ENCODE data around the gene RASA2. TPM values are rescaled to one million over a fixed set of nuclear protein-coding genes. Genes with fewer than 3 reads are reported as not detected.

The RASA2 gene
- polyA plus RNA-seq, 1 donor (not counting 4 experiments of a cell fraction or from before 2014, with no cell fraction given) = 10.3 TPM

DNA sequence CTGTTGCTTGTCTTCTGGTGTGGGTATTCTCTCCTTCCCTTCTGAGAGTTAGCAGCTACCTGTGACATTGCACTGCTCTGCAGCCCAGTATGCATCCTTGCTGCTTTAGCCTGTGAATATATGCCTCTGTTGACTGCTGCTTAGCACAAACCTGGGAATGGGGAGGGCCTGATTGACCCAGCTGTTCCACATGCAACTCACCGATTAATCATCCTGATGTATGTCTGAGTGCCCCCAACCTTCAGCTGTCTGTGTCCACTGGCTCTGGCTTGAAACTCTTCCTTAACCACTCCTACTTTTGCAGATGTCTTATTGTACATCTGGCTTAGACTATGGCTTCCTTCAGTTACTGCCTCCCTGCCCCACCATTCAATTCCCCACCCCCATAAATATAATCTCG, 119.1 kb downstream of the RASA2 start:
- FAIRE-seq (no peak), DNase-seq (ENCODE audit: low read depth, low spot score) (no peak)
- Histone ChIP-seq H2AFZ (ENCODE audit: control insufficient read depth, low read length) (no peak overlapping the region), H3K79me2 (ENCODE audit: control insufficient read depth, insufficient read depth, low read length) (no peaks in the 10 kb centered on the region), H3K27ac (ENCODE audit: control insufficient read depth, insufficient read depth, low read length) (no peak overlapping the region), H3K9ac (ENCODE audit: control insufficient read depth, extremely low read depth, insufficient read depth, low read length) (no peak overlapping the region), H3K9me3 (ENCODE audit: control insufficient read depth, low read depth, low read length) (no peaks in the 10 kb centered on the region), H3K4me2 (ENCODE audit: control insufficient read depth, extremely low read depth, insufficient read depth, low read depth, low read length) (no peak overlapping the region), H3K4me3 (ENCODE audit: control insufficient read depth in 2 of 3, extremely low read depth in 1 of 3, insufficient read depth in 2 of 3, low read depth in 1 of 3, low read length in 3 of 3) (no peak overlapping the region), H3K36me3 (ENCODE audit: control insufficient read depth in 2 of 2, extremely low read depth in 1 of 2, insufficient read depth in 2 of 2, low read length in 2 of 2) (peaks cover 5 to 14% of the 10 kb centered on the region in 2 experiments), H3K9me1 (ENCODE audit: control insufficient read depth, extremely low read depth, insufficient read depth, low read length) (no peaks in the 10 kb centered on the region), H3K4me1 (ENCODE audit: control insufficient read depth, extremely low read depth, insufficient read depth, low read length) (peaks cover 4% of the 10 kb centered on the region), H3K27me3 (ENCODE audit: control insufficient read depth, extremely low read depth, insufficient read depth, low read length) (no peaks in the 10 kb centered on the region), H4K20me1 (ENCODE audit: control insufficient read depth, extremely low read depth, insufficient read depth, low read length) (no peaks in the 10 kb centered on the region)
- TF ChIP-seq CTCF (optimal IDR thresholded peaks at IDR 0.05 in 1 of 3, IDR thresholded peaks at IDR 0.05 in 1 of 3, conservative IDR thresholded peaks at IDR 0.05 in 1 of 3; ENCODE audit: extremely low read depth in 1 of 3, insufficient read depth in 2 of 3, low read length in 3 of 3) (no peak), EZH2 (IDR thresholded peaks at IDR 0.05; ENCODE audit: low read length) (no peak)
- dilution Hi-C loops (cut with MboI; ENCODE audit: extremely low pct_ligation_motif_present, low sequenced_read_pairs) = no loop called here

- H3K27ac ChIP-seq (ENCODE audit: control insufficient read depth, insufficient read depth, low read length) = no peak overlapping the region
- H3K79me2 ChIP-seq (ENCODE audit: control insufficient read depth, insufficient read depth, low read length) = no peaks in the 10 kb centered on the region
- no peak overlapping the region for H3K4me3 ChIP-seq (ENCODE audit: control insufficient read depth in 2 of 3, extremely low read depth in 1 of 3, insufficient read depth in 2 of 3, low read depth in 1 of 3, low read length in 3 of 3)
- no peak overlapping the region for H2AFZ ChIP-seq (ENCODE audit: control insufficient read depth, low read length)
- H3K9me3 ChIP-seq (ENCODE audit: control insufficient read depth, low read depth, low read length) = no peaks in the 10 kb centered on the region
- TF ChIP-seq EZH2 (IDR thresholded peaks at IDR 0.05; ENCODE audit: low read length) (no peak), CTCF (optimal IDR thresholded peaks at IDR 0.05 in 1 of 3, IDR thresholded peaks at IDR 0.05 in 1 of 3, conservative IDR thresholded peaks at IDR 0.05 in 1 of 3; ENCODE audit: extremely low read depth in 1 of 3, insufficient read depth in 2 of 3, low read length in 3 of 3) (no peak)
- FAIRE-seq = no peak
- no peaks in the 10 kb centered on the region for H3K9me1 ChIP-seq (ENCODE audit: control insufficient read depth, extremely low read depth, insufficient read depth, low read length)
- no peaks in the 10 kb centered on the region for H3K27me3 ChIP-seq (ENCODE audit: control insufficient read depth, extremely low read depth, insufficient read depth, low read length)
- H3K36me3 ChIP-seq (ENCODE audit: control insufficient read depth in 2 of 2, extremely low read depth in 1 of 2, insufficient read depth in 2 of 2, low read length in 2 of 2) = peaks cover 7 to 21% of the 10 kb centered on the region in 2 experiments
- no peaks in the 10 kb centered on the region for H4K20me1 ChIP-seq (ENCODE audit: control insufficient read depth, extremely low read depth, insufficient read depth, low read length)
- no peak for DNase-seq (ENCODE audit: low read depth, low spot score)
- H3K4me1 ChIP-seq (ENCODE audit: control insufficient read depth, extremely low read depth, insufficient read depth, low read length) = no peaks in the 10 kb centered on the region
- H3K4me2 ChIP-seq (ENCODE audit: control insufficient read depth, extremely low read depth, insufficient read depth, low read depth, low read length) = no peak overlapping the region
- H3K9ac ChIP-seq (ENCODE audit: control insufficient read depth, extremely low read depth, insufficient read depth, low read length) = no peak overlapping the region
- dilution Hi-C loops (cut with MboI; ENCODE audit: extremely low pct_ligation_motif_present, low sequenced_read_pairs) = no loop called here
Measured at GRCh38 chr3:141608438-141608837, 121.6 kb downstream of the RASA2 start.
